IMR-90 (cell line): ENCODE measurements around the gene PRAME. TPM values are rescaled to one million over a fixed set of nuclear protein-coding genes. Genes with fewer than 3 reads are reported as not detected.

Experiments used
- ATAC-seq: fragments of 200-7000 bp; cut with Tn5 transposase; 2 replicates; pipeline ENCODE4 v1.9.1; 2020; ENCODE audit warnings: low read depth, mild to moderate bottlenecking, moderate library complexity
- BruUV-seq: library from RNA; stranded (reverse); fragments of 400-500 nt; replicated peaks from 2 replicates; lab custom pipeline; 2021; lab: Mats Ljungman, UMichigan
- CTCF ChIA-PET: fragments of 300-600 bp; formaldehyde crosslinking; extraction: SDS; loops from one replicate; lab custom pipeline; 2021; ENCODE audit warnings: antibody characterized with exemption; lab: Yijun Ruan, JAX
- POLR2A ChIA-PET: fragments of 300-600 bp; sonication (Branson Sonifier 250); formaldehyde crosslinking; loops from one replicate; lab custom pipeline; 2022; ENCODE audit warnings: antibody characterized with exemption; ENCODE audit not compliant: unreplicated experiment; lab: Charles Lee
- DNase-seq: peaks from one replicate; pipeline ENCODE4 v3.0.0; 2013
- H2AFZ ChIP-seq: replicated peaks from 2 replicates; pipeline ENCODE3; 2013; ENCODE audit warnings: low read length, mild to moderate bottlenecking; ENCODE audit not compliant: poor library complexity
- H2AK5ac ChIP-seq: 2 replicates; pipeline ENCODE4 v1.6.1; 2013; ENCODE audit warnings: low read depth, low read length, inconsistent platforms
- H2AK9ac ChIP-seq: replicated peaks from 2 replicates; pipeline ENCODE3; 2013; ENCODE audit warnings: mild to moderate bottlenecking, low read depth, low read length, moderate library complexity; ENCODE audit not compliant: poor library complexity
- H2BK120ac ChIP-seq: 2 replicates; pipeline ENCODE4 v1.6.1; 2013; ENCODE audit warnings: low read depth, low read length, inconsistent platforms
- H2BK15ac ChIP-seq: 3 replicates; pipeline ENCODE4 v1.6.1; 2013; ENCODE audit warnings: low read depth, low read length, inconsistent platforms
- H2BK20ac ChIP-seq: 2 replicates; pipeline ENCODE4 v1.6.1; 2013; ENCODE audit warnings: low read depth, mild to moderate bottlenecking, inconsistent platforms, low read length, moderate library complexity
- H2BK5ac ChIP-seq: 2 replicates; pipeline ENCODE4 v1.6.1; 2013; ENCODE audit warnings: mild to moderate bottlenecking, low read depth, low read length, inconsistent platforms; ENCODE audit not compliant: poor library complexity, severe bottlenecking
- H3K14ac ChIP-seq: replicated peaks from 2 replicates; pipeline ENCODE4 v1.6.1; 2013; ENCODE audit warnings: low read depth, low read length, inconsistent platforms
- H3K18ac ChIP-seq: 2 replicates; pipeline ENCODE4 v1.6.1; 2013; ENCODE audit warnings: low read depth, low read length, control low read depth
- H3K23ac ChIP-seq: 2 replicates; pipeline ENCODE4 v1.6.1; 2013; ENCODE audit warnings: low read depth, low read length, inconsistent platforms
- H3K27ac ChIP-seq: 2 replicates; pipeline ENCODE4 v1.5.1; 2013; ENCODE audit warnings: mild to moderate bottlenecking, control low read depth, low read length; ENCODE audit not compliant: insufficient read depth
- H3K27me3 ChIP-seq: 2 replicates; pipeline ENCODE4 v1.6.1; 2013; ENCODE audit warnings: low read length; ENCODE audit not compliant: control insufficient read depth, insufficient read depth
- H3K36me3 ChIP-seq: 2 replicates; pipeline ENCODE4 v1.6.1; 2013; ENCODE audit warnings: low read length, mixed read lengths; ENCODE audit not compliant: control insufficient read depth, insufficient read depth
- H3K4ac ChIP-seq: 2 replicates; pipeline ENCODE4 v1.6.1; 2013; ENCODE audit warnings: low read depth, low read length, inconsistent platforms
- H3K4me1 ChIP-seq: 2 replicates; pipeline ENCODE4 v1.6.1; 2013; ENCODE audit warnings: low read length, mixed read lengths; ENCODE audit not compliant: control insufficient read depth, insufficient read depth
- H3K4me2 ChIP-seq: 2 replicates; pipeline ENCODE4 v1.6.1; 2013; ENCODE audit warnings: low read depth, mild to moderate bottlenecking, control low read depth, low read length, moderate library complexity
- H3K4me3 ChIP-seq: 2 replicates; pipeline ENCODE4 v1.5.1; 2013; ENCODE audit warnings: low read depth, mild to moderate bottlenecking, control low read depth, low read length, moderate library complexity; ENCODE audit not compliant: insufficient read depth
- H3K56ac ChIP-seq: 2 replicates; pipeline ENCODE4 v1.6.1; 2013; ENCODE audit warnings: low read length, inconsistent platforms; ENCODE audit not compliant: insufficient read depth; ENCODE audit errors: extremely low read depth
- H3K79me1 ChIP-seq, 2 experiments: 2 replicates each; pipeline ENCODE4 v1.6.1; 2013; ENCODE audit warnings: low read length in 2 of 2, inconsistent platforms in 1 of 2, low read depth in 1 of 2
- H3K9ac ChIP-seq: 2 replicates; pipeline ENCODE4 v1.6.1; 2013; ENCODE audit warnings: low read depth, low read length, control low read depth
- H3K9me1 ChIP-seq: 2 replicates; pipeline ENCODE4 v1.6.1; 2013; ENCODE audit warnings: low read length, inconsistent platforms; ENCODE audit not compliant: insufficient read depth
- H3K9me3 ChIP-seq: 2 replicates; pipeline ENCODE4 v1.6.1; 2013; ENCODE audit warnings: low read length; ENCODE audit not compliant: control insufficient read depth, insufficient read depth
- H4K20me1 ChIP-seq: 2 replicates; pipeline ENCODE4 v1.6.1; 2013; ENCODE audit warnings: low read length, inconsistent platforms; ENCODE audit not compliant: insufficient read depth
- H4K5ac ChIP-seq: 2 replicates; pipeline ENCODE4 v1.6.1; 2013; ENCODE audit warnings: mild to moderate bottlenecking, low read depth, low read length, control low read depth
- H4K8ac ChIP-seq, 2 experiments: 2 replicates each; pipeline ENCODE4 v1.6.1; 2013; ENCODE audit warnings: low read depth in 2 of 2, low read length in 2 of 2, control low read depth in 1 of 2, inconsistent platforms in 1 of 2
- H4K91ac ChIP-seq: 2 replicates; pipeline ENCODE4 v1.6.1; 2013; ENCODE audit warnings: low read depth, low read length, inconsistent platforms; ENCODE audit not compliant: insufficient read depth
- MAFK ChIP-seq: IDR thresholded peaks from 2 replicates; pipeline ENCODE4 v1.6.1; 2012; ENCODE audit warnings: low read depth, low read length, improper control_type of control experiment
- MAZ ChIP-seq: IDR thresholded peaks from 2 replicates; pipeline ENCODE4 v1.6.1; 2012; ENCODE audit warnings: low read depth, mild to moderate bottlenecking, low read length, improper control_type of control experiment, moderate library complexity, borderline replicate concordance
- MXI1 ChIP-seq: IDR thresholded peaks from 2 replicates; pipeline ENCODE4 v1.6.1; 2012; ENCODE audit warnings: low read depth, mild to moderate bottlenecking, low read length, moderate library complexity, borderline replicate concordance
- NFE2L2 ChIP-seq: fragments of 150-350 bp; IDR thresholded peaks from 2 replicates; pipeline ENCODE4 v1.6.1; 2016; ENCODE audit warnings: low read depth, mild to moderate bottlenecking, low read length
- POLR2A ChIP-seq: IDR thresholded peaks from 2 replicates; pipeline ENCODE4 v1.6.1; 2012; ENCODE audit warnings: mild to moderate bottlenecking, low read depth, low read length
- RCOR1 ChIP-seq: IDR thresholded peaks from 2 replicates; pipeline ENCODE4 v1.6.1; 2012; ENCODE audit warnings: mild to moderate bottlenecking, low read length, improper control_type of control experiment; ENCODE audit not compliant: insufficient replicate concordance
- RFX5 ChIP-seq: IDR thresholded peaks from 2 replicates; pipeline ENCODE4 v1.8.0; 2012; ENCODE audit warnings: low read depth, mild to moderate bottlenecking, low read length, moderate library complexity
- SMC3 ChIP-seq: fragments of 150-350 bp; IDR thresholded peaks from 2 replicates; pipeline ENCODE4 v1.6.1; 2016; ENCODE audit warnings: low read depth, mild to moderate bottlenecking, antibody characterized with exemption, low read length, moderate library complexity
- USF2 ChIP-seq: fragments of 150-350 bp; IDR thresholded peaks from 2 replicates; pipeline ENCODE4 v1.6.1; 2017; ENCODE audit warnings: mild to moderate bottlenecking, antibody characterized with exemption, low read length, low read depth
- WGBS, 2 experiments: methylation state at CpG; one replicate each; pipeline versions ENCODE4 v1.1.5 to v1.1.7; 2013; ENCODE audit warnings: missing lambda C conversion rate in 2 of 2; ENCODE audit not compliant: insufficient read length in 1 of 2; ENCODE audit errors: extremely low coverage in 2 of 2; 5-methylcytosine and 5-hydroxymethylcytosine counted together
- dilution Hi-C: fragments of 300-500 bp; cut with HindIII; formaldehyde crosslinking; loops from one replicate; pipeline ENCODE4 v1.14.3; 2018; ENCODE audit warnings: low sequenced_read_pairs; ENCODE audit not compliant: unreplicated experiment
- in situ Hi-C: fragments of 300-500 bp; cut with MboI; formaldehyde crosslinking; loops from 3 replicates; pipeline ENCODE4 v1.14.3; 2019; ENCODE audit warnings: low sequenced_read_pairs, inconsistent platforms, mixed read lengths
- intact Hi-C: fragments of 100-400 bp; cut with micrococcal nuclease; formaldehyde crosslinking; loops from 2 replicates; pipeline ENCODE4 v1.10.0; 2022
- polyA plus RNA-seq, 3 experiments: library from polyadenylated mRNA; depleted of rRNA; stranded (reverse); fragments of >200 nt; gene quantifications; 2 replicates each; pipeline ENCODE4 v1.2.3, GENCODE V29; 2012; ENCODE audit warnings: low replicate concordance in 1 of 3
- total RNA-seq: library from RNA; depleted of rRNA; stranded (reverse); fragments of >200 nt; gene quantifications from 2 replicates; pipeline ENCODE4 v1.2.3, GENCODE V29; 2012

The PRAME gene
- total and polyA plus RNA-seq, 2 of the 4 experiments (the other 2 are of a cell fraction) = not detected

- no peak overlapping the region for H3K14ac ChIP-seq
- no TSS peak for BruUV-seq
Measured at GRCh38 chr22:22528780-22529179, 30.3 kb downstream of the PRAME start.

More at GRCh38 chr22:22528780-22529179, 30.3 kb downstream of the PRAME start:
- Histone ChIP-seq H4K91ac (no peak overlapping the region), H4K20me1 (no peaks in the 10 kb centered on the region), H3K27me3 (peaks cover 5% of the 10 kb centered on the region), H2AK5ac (no peak overlapping the region), H3K4ac (no peak overlapping the region), H4K5ac (no peak overlapping the region), H3K79me1 (no peaks in the 10 kb centered on the region), H2BK20ac (no peak overlapping the region), H3K27ac (no peak overlapping the region), H3K4me2 (no peak overlapping the region), H2BK15ac (no peak overlapping the region), H3K9me3 (no peaks in the 10 kb centered on the region), H3K23ac (no peak overlapping the region), H3K36me3 (no peaks in the 10 kb centered on the region), H3K9ac (no peak overlapping the region), H2AK9ac (no peak overlapping the region), H2BK5ac (no peak overlapping the region), H2BK120ac (no peak overlapping the region), H3K18ac (no peak overlapping the region), H2AFZ (no peak overlapping the region), H3K4me3 (no peak overlapping the region), H4K8ac (no peak overlapping the region), H3K56ac (no peak overlapping the region), H3K4me1 (no peaks in the 10 kb centered on the region), H3K9me1 (no peaks in the 10 kb centered on the region)
- ChIA-PET CTCF (no interaction called here), POLR2A (no interaction called here)
- ATAC-seq (no peak), DNase-seq (no peak)
- no CpG with 5 or more reads among the region's 2 CpGs for WGBS, 2 experiments
- TF ChIP-seq USF2 (no peak), MXI1 (no peak), SMC3 (no peak), MAFK (no peak), MAZ (no peak), RFX5 (no peak), NFE2L2 (no peak), POLR2A (no peak), RCOR1 (no peak)
- intact Hi-C loops = no loop called here
- dilution Hi-C loops = no loop called here
- in situ Hi-C loops = no loop called here
